RWPE2 (cell line): ENCODE measurements around the gene HOXD12.
A peak's percentile ranks its signal among the peaks of the same experiment; 100 is the strongest.

ENCODE experiments used
- ATAC-seq: fragments of 200-7000 bp; cut with Tn5 transposase; 3 replicates; pipeline ENCODE4 v1.9.1; 2021; ENCODE audit warnings: low read depth
- DNase-seq: peaks from one replicate; pipeline ENCODE4 v3.0.0-alpha.2; 2020; ENCODE audit warnings: low spot score
- H3K27ac ChIP-seq: fragments of 450-650 bp; 2 replicates; pipeline ENCODE4 v1.5.1; 2017; ENCODE audit warnings: mild to moderate bottlenecking; ENCODE audit not compliant: poor library complexity, severe bottlenecking
- H3K27me3 ChIP-seq: fragments of 250-450 bp; sonication (Bioruptor Pico); 2 replicates; pipeline ENCODE4 v1.5.1; 2021; ENCODE audit warnings: mild to moderate bottlenecking, moderate library complexity; ENCODE audit not compliant: insufficient read depth, poor library complexity, severe bottlenecking
- H3K36me3 ChIP-seq: fragments of 250-450 bp; sonication (Bioruptor Pico); 2 replicates; pipeline ENCODE4 v1.5.1; 2020; ENCODE audit warnings: low read depth, mild to moderate bottlenecking, moderate library complexity
- H3K4me1 ChIP-seq: fragments of 250-450 bp; sonication (Bioruptor Pico); 2 replicates; pipeline ENCODE4 v1.5.1; 2021; ENCODE audit warnings: mild to moderate bottlenecking, moderate library complexity; ENCODE audit not compliant: insufficient read depth, poor library complexity, severe bottlenecking
- H3K4me3 ChIP-seq: fragments of 250-450 bp; sonication (Bioruptor Pico); 2 replicates; pipeline ENCODE4 v1.5.1; 2021; ENCODE audit warnings: mild to moderate bottlenecking, moderate library complexity; ENCODE audit not compliant: severe bottlenecking
- H3K9me3 ChIP-seq: fragments of 250-450 bp; sonication (Bioruptor Pico); 2 replicates; pipeline ENCODE4 v1.5.1; 2021; ENCODE audit warnings: mild to moderate bottlenecking, moderate library complexity; ENCODE audit not compliant: severe bottlenecking
- TF ChIP-seq, protein P1 (sequence below): fragments of 450-650 bp; IDR thresholded peaks from one replicate; pipeline ENCODE4 v1.5.1; 2017; ENCODE audit warnings: mild to moderate bottlenecking, moderate library complexity; ENCODE audit not compliant: poor library complexity, severe bottlenecking

Gene HOXD12

DNA sequence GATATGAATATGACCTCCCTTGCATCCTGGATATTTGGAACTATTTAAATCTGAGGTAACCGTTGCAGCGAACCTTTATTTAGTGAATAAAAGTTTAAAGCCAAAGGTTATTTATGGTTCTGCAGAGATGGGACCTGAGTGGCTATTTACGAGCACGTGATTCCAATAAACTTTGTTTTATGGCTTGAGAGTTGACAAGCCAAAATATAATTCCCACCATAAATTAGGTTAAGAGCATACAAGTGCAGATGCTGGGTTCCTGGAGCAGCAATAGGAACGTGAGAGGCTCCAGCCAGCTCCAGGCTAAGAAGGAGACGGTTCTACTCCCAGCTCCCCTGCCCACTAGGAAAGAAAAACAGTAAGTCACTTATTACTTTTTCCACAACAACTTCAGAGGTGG, 46.5 kb downstream of the HOXD12 start:
- H3K27me3 ChIP-seq, result no peaks in the 10 kb centered on the region
- TF ChIP-seq, protein P1, sequence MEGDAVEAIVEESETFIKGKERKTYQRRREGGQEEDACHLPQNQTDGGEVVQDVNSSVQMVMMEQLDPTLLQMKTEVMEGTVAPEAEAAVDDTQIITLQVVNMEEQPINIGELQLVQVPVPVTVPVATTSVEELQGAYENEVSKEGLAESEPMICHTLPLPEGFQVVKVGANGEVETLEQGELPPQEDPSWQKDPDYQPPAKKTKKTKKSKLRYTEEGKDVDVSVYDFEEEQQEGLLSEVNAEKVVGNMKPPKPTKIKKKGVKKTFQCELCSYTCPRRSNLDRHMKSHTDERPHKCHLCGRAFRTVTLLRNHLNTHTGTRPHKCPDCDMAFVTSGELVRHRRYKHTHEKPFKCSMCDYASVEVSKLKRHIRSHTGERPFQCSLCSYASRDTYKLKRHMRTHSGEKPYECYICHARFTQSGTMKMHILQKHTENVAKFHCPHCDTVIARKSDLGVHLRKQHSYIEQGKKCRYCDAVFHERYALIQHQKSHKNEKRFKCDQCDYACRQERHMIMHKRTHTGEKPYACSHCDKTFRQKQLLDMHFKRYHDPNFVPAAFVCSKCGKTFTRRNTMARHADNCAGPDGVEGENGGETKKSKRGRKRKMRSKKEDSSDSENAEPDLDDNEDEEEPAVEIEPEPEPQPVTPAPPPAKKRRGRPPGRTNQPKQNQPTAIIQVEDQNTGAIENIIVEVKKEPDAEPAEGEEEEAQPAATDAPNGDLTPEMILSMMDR, result no peak
- DNase-seq (no peak), ATAC-seq (no peak)
- no peaks in the 10 kb centered on the region for H3K36me3 ChIP-seq
- no peaks in the 10 kb centered on the region for H3K4me1 ChIP-seq
- H3K4me3 ChIP-seq, result no peak overlapping the region
- no peak overlapping the region for H3K27ac ChIP-seq
- no peaks in the 10 kb centered on the region for H3K9me3 ChIP-seq

DNA sequence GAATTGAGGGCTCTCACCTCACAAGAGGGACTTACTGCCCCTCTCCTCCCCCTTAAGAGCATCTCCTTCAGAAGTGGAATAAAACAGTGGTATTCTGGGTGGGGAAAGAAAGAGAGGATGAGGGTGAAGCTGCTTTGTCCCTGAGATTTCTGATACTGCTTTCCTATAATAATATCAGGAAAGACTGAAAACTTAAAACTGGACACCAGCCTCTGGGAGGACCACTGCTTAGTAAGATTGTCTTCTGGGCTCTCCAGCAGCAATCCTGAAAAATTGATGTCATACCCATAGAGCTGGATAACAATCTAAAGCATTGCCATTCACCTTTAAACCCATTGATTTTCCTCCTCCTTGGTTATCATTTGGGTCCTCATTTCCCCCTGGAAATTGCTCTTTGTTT, 47.0 kb downstream of the HOXD12 start:
- no peaks in the 10 kb centered on the region for H3K9me3 ChIP-seq
- DNase-seq (no peak), ATAC-seq (no peak)
- H3K4me1 ChIP-seq, result no peaks in the 10 kb centered on the region
- TF ChIP-seq, protein P1, result no peak
- H3K27me3 ChIP-seq, result no peaks in the 10 kb centered on the region
- H3K4me3 ChIP-seq, result no peak overlapping the region
- no peak overlapping the region for H3K27ac ChIP-seq
- H3K36me3 ChIP-seq, result no peaks in the 10 kb centered on the region

DNA sequence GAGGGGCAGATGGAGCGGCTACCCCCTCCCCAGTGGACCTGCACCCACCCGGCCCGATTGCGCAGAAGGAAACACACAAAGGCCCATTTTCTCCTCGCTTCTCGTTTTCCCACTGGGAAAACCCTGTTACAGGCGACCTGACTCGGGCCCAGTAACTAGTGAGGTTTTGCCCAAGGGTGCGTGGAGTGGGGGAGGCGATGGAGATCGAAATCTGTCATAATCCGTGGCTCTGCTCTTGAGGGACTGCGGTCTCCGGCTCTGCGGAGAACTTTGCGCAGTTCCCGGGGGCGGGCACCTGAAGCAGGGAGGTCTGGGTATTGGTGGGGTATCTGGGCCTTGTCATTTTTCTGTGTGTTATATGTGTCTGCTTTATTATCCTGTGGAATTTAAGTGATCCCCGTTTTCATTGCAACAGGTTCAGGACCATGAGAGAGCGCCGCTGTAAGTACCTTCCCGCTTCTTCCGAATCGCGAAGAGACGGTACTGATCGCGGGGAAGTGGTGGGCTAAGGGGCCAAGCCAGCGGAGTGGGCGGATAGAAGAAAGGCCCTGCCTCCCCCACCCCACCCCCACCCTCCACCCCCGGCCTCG, 47.7 kb downstream of the HOXD12 start:
- no peaks in the 10 kb centered on the region for H3K36me3 ChIP-seq
- no peaks in the 10 kb centered on the region for H3K4me1 ChIP-seq
- DNase-seq, result no peak
- H3K27me3 ChIP-seq, result no peaks in the 10 kb centered on the region
- no peak for ATAC-seq
- no peaks in the 10 kb centered on the region for H3K9me3 ChIP-seq
- no peak overlapping the region for H3K4me3 ChIP-seq
- H3K27ac ChIP-seq, result no peak overlapping the region
- TF ChIP-seq, protein P1, result no peak

DNA sequence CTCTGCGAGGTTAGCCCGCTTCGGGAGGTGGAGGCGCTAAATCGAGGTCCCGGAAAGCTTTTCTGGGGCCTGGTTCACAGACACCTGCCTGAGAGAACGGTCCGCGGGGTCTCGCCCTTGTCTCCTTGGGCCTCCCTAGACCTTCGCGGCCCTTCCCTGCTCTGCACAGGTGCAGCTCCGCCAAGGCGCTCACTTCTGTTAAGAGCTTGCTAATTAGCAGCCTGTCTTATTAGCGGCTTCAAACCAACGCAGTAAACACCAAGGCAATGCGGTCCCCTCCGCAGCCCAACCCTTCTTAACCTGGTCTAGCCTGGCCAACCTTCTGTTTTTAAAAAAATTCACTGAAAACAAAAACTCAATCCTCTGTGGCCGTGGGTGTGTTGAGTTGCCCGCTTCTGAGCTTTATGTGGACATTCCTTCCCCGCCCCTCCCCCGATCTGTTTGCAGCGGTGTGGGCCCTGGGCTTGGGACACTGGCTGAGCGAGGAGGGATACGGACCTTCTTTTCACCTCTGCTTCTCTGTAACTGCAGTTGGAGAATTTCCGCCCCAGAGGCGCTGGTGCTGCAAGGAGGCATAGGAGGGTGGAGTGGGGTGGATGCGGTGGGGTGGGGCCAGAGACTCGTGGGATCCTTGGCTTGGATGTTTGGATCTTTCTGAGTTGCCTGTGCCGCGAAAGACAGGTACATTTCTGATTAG, 48.4 kb downstream of the HOXD12 start:
- TF ChIP-seq, protein P1, result no peak
- Histone ChIP-seq H3K27me3 (no peaks in the 10 kb centered on the region), H3K4me3 (no peak overlapping the region), H3K4me1 (no peaks in the 10 kb centered on the region), H3K9me3 (no peaks in the 10 kb centered on the region), H3K27ac (no peak overlapping the region), H3K36me3 (no peaks in the 10 kb centered on the region)
- ATAC-seq (no peak), DNase-seq (peak; percentile 52)
